GM23248 (cell line): ENCODE measurements around the gene CCNJ.
"Not testable (repeated sequence)": the region's sequence is repeated elsewhere in the genome, so short reads cannot be mapped to it uniquely, and the experiment has no call there.

ENCODE experiments used
- EZH2 ChIP-seq: fragments of 200-600 bp; sonication (generic); IDR thresholded peaks from 2 replicates; pipeline ENCODE4 v1.6.1; 2018; ENCODE audit warnings: antibody characterized with exemption, mild to moderate bottlenecking; ENCODE audit not compliant: insufficient read depth, poor library complexity, severe bottlenecking
- EZH2phosphoT487 ChIP-seq: fragments of 200-600 bp; sonication (generic); IDR thresholded peaks from 2 replicates; pipeline ENCODE4 v1.6.1; 2018; ENCODE audit warnings: antibody characterized with exemption, moderate library complexity, mild to moderate bottlenecking, low read depth; ENCODE audit not compliant: insufficient read depth

DNA sequence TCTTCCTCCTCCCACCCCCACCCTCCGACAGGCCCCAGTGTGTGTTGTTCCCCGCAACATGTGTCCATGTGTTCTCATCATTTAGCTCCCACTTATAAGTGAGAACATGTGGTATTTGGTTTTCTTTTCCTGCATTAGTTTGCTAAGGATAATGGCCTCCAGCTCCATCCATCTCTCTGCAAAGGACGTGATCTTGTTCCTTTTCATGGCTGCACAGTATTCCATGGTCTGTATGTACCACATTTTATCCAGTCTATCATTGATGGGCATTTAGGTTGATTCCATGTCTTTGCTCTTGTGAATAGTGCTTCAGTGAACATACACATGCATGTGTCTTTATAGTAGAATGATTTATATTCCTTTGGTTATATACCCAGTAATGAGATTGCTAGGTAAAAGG, 4.5 kb downstream of the CCNJ start:
- not testable (repeated sequence) for TF ChIP-seq EZH2, EZH2phosphoT487
